Measurements from ENCODE around the gene CA6. TPM values are rescaled to one million over a fixed set of nuclear protein-coding genes. Genes with fewer than 3 reads are reported as not detected.

The CA6 gene
- total RNA-seq, 1 donor from 2014 or later: not detected

- Mint-ChIP-seq H3K9me3 (ENCODE audit: low read depth) (no peaks in the 10 kb centered on the region), H3K4me1 (ENCODE audit: low read depth) (no peaks in the 10 kb centered on the region)
Measured at GRCh38 chr1:9013819-9014218, 68.2 kb downstream of the CA6 start.

GRCh38 chr1:9014475-9015375, 69.1 kb downstream of the CA6 start:
- Mint-ChIP-seq H3K4me3 (ENCODE audit: low read depth) (no peak overlapping the region), H3K9me3 (ENCODE audit: low read depth) (no peaks in the 10 kb centered on the region), H3K36me3 (ENCODE audit: insufficient read depth) (no peaks in the 10 kb centered on the region), H3K4me1 (ENCODE audit: low read depth) (no peaks in the 10 kb centered on the region), H3K27ac (no peak overlapping the region), H3K27me3 (peaks cover 4% of the 10 kb centered on the region)
- no peak for DNase-seq (ENCODE audit: low spot score, unreplicated experiment)
- TF ChIP-seq CTCF (IDR thresholded peaks at IDR 0.05; ENCODE audit: unreplicated experiment): no peak

More at GRCh38 chr1:9013819-9014218, 68.2 kb downstream of the CA6 start:
- TF ChIP-seq CTCF (IDR thresholded peaks at IDR 0.05; ENCODE audit: unreplicated experiment): no peak
- no peak for DNase-seq (ENCODE audit: low spot score, unreplicated experiment)
- H3K36me3 Mint-ChIP-seq (ENCODE audit: insufficient read depth): no peaks in the 10 kb centered on the region
- no peak overlapping the region for H3K4me3 Mint-ChIP-seq (ENCODE audit: low read depth)
- H3K27me3 Mint-ChIP-seq: peaks cover 7% of the 10 kb centered on the region
- H3K27ac Mint-ChIP-seq: no peak overlapping the region

GRCh38 chr1:9016455-9016854, 70.8 kb downstream of the CA6 start:
- no peak for DNase-seq (ENCODE audit: low spot score, unreplicated experiment)
- no peaks in the 10 kb centered on the region for H3K36me3 Mint-ChIP-seq (ENCODE audit: insufficient read depth)
- H3K4me3 Mint-ChIP-seq (ENCODE audit: low read depth): no peak overlapping the region
- H3K27me3 Mint-ChIP-seq: peaks cover 11% of the 10 kb centered on the region
- no peaks in the 10 kb centered on the region for H3K9me3 Mint-ChIP-seq (ENCODE audit: low read depth)
- H3K4me1 Mint-ChIP-seq (ENCODE audit: low read depth): no peaks in the 10 kb centered on the region
- TF ChIP-seq CTCF (IDR thresholded peaks at IDR 0.05; ENCODE audit: unreplicated experiment): no peak
- no peak overlapping the region for H3K27ac Mint-ChIP-seq

- peaks cover 11% of the 10 kb centered on the region for H3K27me3 Mint-ChIP-seq
- H3K4me1 Mint-ChIP-seq (ENCODE audit: low read depth): peaks cover 4% of the 10 kb centered on the region
- DNase-seq (ENCODE audit: low spot score, unreplicated experiment): no peak
- no peaks in the 10 kb centered on the region for H3K36me3 Mint-ChIP-seq (ENCODE audit: insufficient read depth)
- TF ChIP-seq CTCF (IDR thresholded peaks at IDR 0.05; ENCODE audit: unreplicated experiment): no peak
- H3K9me3 Mint-ChIP-seq (ENCODE audit: low read depth): no peaks in the 10 kb centered on the region
- no peak overlapping the region for H3K27ac Mint-ChIP-seq
- H3K4me3 Mint-ChIP-seq (ENCODE audit: low read depth): no peak overlapping the region
Measured at GRCh38 chr1:9018333-9018732, 72.7 kb downstream of the CA6 start.

GRCh38 chr1:9019896-9020295, 74.2 kb downstream of the CA6 start:
- DNase-seq (ENCODE audit: low spot score, unreplicated experiment): no peak
- TF ChIP-seq CTCF (IDR thresholded peaks at IDR 0.05; ENCODE audit: unreplicated experiment): no peak
- H3K36me3 Mint-ChIP-seq (ENCODE audit: insufficient read depth): no peaks in the 10 kb centered on the region
- H3K4me1 Mint-ChIP-seq (ENCODE audit: low read depth): peaks cover 4% of the 10 kb centered on the region
- no peaks in the 10 kb centered on the region for H3K9me3 Mint-ChIP-seq (ENCODE audit: low read depth)
- H3K27ac Mint-ChIP-seq: no peak overlapping the region
- H3K27me3 Mint-ChIP-seq: peaks cover 11% of the 10 kb centered on the region
- H3K4me3 Mint-ChIP-seq (ENCODE audit: low read depth): no peak overlapping the region

All from progenitor cell of endocrine pancreas (in vitro differentiated cells).